HS-27A (cell line): ENCODE data around the gene WNT8B.

Source experiments
- DNase-seq: peaks from one replicate; pipeline ENCODE4 v3.0.0-alpha.2; 2012; ENCODE audit warnings: low read depth, missing footprints

WNT8B gene

GRCh38 chr10:100519311-100520051, 56.7 kb downstream of the WNT8B start, which contains the start of gene SEC31B:
SEC31B (minus strand) TSS chr10:100519861; CDS start chr10:100516952, 2,909 bp downstream.
- DNase-seq = no peak

DNA sequence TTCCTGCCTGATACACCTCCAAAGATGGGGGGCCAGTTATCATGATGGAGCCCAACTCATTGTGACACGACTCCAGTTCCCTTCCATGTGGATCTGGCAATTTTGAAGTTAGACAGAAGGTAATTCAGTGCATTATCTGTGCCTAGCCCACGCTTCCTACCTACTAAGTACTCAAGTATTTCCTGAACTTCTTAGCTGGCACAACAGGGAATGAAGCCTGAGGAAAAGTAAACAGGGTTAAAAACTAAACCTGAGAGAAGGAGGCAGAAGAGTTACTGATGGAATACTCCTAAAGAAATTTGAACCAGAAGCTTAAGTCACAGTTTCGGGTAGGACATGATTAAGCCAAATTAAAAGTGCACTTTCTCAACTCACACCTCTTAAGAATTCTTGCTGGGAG, 58.0 kb downstream of the WNT8B start:
- DNase-seq = no peak

DNA sequence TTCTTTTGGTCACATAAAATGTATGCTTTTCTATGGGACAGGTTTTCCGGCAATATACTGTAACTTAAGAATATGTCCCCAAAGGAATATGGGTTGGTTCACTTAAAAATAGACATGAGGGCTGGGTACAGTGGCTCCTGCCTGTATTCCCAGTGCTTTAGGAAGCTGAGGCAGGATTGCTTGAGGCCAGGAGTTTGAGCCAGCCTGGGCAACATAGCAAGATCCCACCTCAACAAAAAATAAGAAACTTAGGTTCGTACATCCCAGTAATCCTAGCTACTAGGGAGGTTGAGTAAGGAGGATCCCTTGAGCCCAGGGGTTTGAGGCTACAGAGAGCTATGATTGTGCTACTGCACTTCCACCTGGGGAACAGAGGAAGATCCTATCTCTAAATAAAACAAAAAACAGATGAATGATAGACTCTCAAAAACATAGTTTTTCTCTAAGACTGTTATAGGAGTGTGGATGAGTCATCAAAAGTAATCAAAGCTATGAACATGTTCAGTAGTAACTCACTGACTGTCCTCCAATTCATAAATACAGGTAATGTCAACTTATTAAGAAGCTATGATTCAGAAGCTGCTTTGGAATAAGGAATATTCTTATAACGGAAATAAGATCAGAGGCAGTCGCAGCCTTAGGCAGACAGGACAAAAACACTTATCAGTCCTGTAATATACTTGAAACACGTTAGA, 59.4 kb downstream of the WNT8B start:
- DNase-seq = no peak

GRCh38 chr10:100522945-100523344, 60.1 kb downstream of the WNT8B start:
- DNase-seq = no peak

DNA sequence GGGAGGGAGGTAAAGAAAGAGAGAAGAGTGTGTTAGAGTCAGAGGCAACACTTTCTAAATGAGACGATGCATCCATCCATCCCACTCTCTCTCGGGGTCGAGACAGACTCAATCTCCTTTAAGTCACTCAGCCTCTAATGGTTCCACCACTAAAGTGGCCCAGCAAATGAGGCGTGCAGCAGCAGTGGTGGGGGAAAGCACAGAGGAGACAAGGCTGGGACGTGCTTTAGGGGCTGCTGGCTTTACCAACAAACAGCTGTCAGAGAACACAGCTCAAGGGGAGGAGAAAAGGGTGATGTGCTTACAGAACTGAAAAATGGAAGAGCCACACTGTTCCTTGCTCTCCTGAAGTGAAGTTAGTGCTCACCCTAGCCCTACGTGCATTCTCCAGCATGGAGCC, 61.4 kb downstream of the WNT8B start:
- DNase-seq = no peak

DNA sequence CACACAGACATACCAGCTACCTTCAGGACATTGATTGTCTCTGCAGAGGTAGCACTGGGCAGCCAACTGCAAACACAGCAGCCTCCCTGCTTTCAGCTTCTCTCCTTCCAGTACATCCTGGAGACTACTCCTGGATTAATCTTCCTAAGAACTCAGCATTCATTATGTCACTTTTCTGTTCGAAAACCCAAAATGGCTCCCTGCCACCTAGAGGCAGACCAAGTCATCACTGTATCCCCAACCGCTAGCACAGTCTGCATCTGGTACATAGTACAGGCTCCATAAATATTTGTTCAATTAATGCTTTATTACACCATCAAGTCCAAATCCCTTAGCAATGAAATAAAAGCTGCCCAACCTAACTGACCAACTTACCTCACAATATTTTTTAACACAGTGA, 61.8 kb downstream of the WNT8B start:
- no peak for DNase-seq

DNA sequence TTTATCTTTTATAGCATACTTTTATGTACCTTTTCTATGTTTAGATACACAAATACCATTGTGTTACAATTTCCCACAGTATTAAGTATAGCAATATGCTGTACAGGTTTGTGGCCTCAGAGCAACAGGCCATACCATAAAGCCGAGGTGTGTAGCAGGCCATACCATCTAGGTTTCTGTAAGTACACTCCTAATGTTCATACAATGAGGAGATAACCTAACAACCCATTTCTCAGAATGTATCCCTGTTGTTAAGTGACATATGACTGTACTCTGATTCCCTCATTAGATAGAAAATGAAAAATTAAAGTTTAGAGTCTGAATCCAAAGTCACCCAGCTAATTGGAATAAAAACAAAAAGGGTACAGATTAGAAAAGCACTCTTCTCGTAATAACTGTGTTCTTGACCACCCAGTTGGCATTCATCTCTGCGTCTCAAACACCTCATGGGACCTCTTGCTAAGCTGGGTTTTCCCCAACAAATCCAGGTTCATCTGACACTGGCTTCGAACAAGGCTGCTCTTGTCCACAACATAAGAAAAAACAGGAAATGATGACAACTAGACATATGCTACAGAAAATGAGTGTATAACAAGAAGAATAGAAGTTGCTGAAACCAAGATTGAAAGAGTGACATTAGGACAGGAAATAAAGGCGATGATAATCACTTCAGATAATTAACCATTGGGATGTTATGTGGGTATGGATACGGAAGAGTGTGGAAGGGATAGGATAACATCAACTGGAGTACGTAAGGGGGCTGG, 65.5 kb downstream of the WNT8B start:
- no peak for DNase-seq

DNA sequence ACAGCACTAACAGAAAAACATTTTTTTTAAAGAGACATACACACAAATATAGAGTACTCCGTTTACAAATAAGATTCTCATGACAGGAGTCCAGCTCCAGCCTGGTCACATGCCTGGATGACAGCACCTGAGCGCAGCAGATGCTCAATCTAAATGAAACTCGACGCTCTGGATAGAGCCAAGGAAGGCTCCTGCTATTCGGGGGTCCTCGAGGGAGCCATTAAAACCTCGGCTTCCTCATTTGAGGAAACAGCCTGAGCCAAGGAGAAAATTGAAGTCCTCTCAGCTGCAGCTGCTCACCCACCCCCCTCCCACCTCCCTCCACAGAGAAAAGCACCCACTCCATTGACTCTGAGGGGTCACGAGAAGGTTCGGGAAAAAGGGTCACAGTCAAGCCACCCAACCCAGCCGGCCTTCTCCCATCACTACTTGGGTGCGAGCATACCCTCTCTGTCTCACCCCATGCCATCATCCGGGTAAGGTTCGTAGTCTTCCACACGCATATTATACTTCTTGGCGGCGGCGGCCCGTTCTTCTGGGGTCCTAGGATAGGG, 66.2 kb downstream of the WNT8B start:
- DNase-seq = no peak

DNA sequence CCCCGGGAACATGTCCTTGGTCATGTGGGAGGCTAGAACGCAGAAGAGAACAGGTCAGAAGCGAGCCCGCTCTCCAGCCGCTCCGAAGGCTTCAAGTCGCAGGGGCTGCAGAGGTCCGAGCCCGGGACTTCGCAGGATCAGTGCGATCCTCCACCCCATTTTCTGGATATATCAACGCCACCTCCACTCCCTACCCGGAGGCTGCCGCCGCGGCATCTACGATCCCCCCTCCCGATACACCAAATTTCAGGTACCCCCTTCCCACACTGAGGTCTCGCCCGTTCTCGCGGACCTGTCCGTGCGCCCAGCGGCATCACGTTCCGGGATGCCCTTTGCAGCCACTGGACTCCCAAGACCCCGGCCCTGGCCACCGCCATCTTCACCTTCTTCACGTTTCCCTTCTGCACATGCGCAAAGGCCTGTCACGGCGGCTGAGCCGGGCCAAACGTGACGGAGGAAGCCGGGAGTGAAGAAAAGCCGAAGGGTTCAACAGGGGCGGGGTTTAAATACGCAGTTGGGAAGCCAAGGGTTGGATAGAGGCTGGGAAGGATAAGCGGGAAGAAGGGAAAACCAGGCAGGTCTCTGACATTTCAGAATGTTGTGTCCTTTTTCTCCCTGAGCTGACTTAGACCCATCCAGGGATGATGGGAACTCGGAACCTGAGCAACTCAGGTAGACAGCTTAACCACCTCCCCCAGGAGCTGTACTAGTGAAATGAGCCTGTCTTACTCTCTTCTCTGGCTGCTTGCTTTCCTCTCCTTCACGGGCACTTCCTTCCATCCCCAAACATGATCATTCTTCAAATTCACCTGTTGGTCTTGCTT, 66.9 kb downstream of the WNT8B start, which contains the start of gene NDUFB8:
Gene NDUFB8 (minus strand): TSS at position 397 of the 824 bp plus-strand sequence. CDS start 20 bp downstream, at position 377.
- DNase-seq = peak; percentile 54

DNA sequence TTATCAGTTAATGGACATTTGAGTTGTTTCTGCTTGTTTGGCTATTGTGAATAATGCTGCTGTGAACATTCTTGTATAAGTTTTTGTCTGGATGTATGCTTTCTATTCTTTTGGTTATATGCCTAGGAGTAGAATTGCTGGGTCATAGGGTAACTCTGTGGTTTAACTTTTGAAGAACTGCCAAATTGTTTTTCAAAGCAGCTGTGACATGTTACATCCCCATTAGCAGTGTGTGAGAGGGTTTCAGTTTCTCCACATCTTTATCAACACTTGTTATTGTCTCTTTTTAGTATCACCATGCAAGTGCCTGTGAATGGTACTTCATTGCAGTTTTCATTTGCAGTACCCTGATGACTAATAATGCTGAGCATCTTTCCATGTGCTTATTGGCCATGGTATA, 69.0 kb downstream of the WNT8B start:
- DNase-seq = no peak
